WTC11 (cell line): ENCODE measurements around the gene GRAMD1C. TPM values are rescaled to one million over a fixed set of nuclear protein-coding genes. Genes with fewer than 3 reads are reported as not detected.

Experiments used
- ATAC-seq: fragments of 200-7000 bp; cut with Tn5 transposase; 2 replicates; pipeline ENCODE4 v1.10.0; 2021; ENCODE audit warnings: mild to moderate bottlenecking, moderate library complexity
- CTCF ChIA-PET: fragments of 300-600 bp; sonication (Branson Sonifier 250); formaldehyde crosslinking; loops from one replicate; lab custom pipeline; 2021; ENCODE audit warnings: antibody characterized with exemption; lab: Charles Lee
- POLR2A ChIA-PET: fragments of 350-600 bp; sonication (Branson Sonifier 250); formaldehyde crosslinking; loops from one replicate; lab custom pipeline; 2021; ENCODE audit warnings: antibody characterized with exemption; lab: Charles Lee
- DNase-seq: peaks from one replicate; pipeline ENCODE4 v3.0.0; 2021; ENCODE audit warnings: low spot score
- H3K27ac Mint-ChIP-seq: 2 replicates; pipeline ENCODE4 v1.8.0; 2021; ENCODE audit warnings: mixed read lengths
- H3K27me3 Mint-ChIP-seq: 2 replicates; pipeline ENCODE4 v1.8.0; 2021; ENCODE audit warnings: low read depth, mild to moderate bottlenecking, moderate library complexity, mixed read lengths
- H3K36me3 Mint-ChIP-seq: 2 replicates; pipeline ENCODE4 v1.8.0; 2021; ENCODE audit warnings: mixed read lengths
- H3K4me1 Mint-ChIP-seq: 2 replicates; pipeline ENCODE4 v1.8.0; 2022; ENCODE audit warnings: mixed read lengths
- H3K4me3 Mint-ChIP-seq: 2 replicates; pipeline ENCODE4 v1.8.0; 2021; ENCODE audit warnings: mild to moderate bottlenecking, moderate library complexity, mixed read lengths
- H3K9me3 Mint-ChIP-seq: 2 replicates; pipeline ENCODE4 v1.8.0; 2021; ENCODE audit warnings: mixed read lengths
- AFF4 ChIP-seq: sonication (generic); formaldehyde crosslinking; IDR thresholded peaks from 2 replicates; pipeline ENCODE4 v1.8.1; 2023; ENCODE audit warnings: mild to moderate bottlenecking, missing genetic modification reagents, borderline replicate concordance
- E2F1 ChIP-seq: sonication (generic); formaldehyde crosslinking; IDR thresholded peaks from 2 replicates; pipeline ENCODE4 v1.8.0; 2022; ENCODE audit warnings: mild to moderate bottlenecking, missing genetic modification reagents
- ETV6 ChIP-seq: sonication (generic); formaldehyde crosslinking; IDR thresholded peaks from 2 replicates; pipeline ENCODE4 v1.8.1; 2022; ENCODE audit warnings: mild to moderate bottlenecking, missing genetic modification reagents
- JUN ChIP-seq: sonication (generic); formaldehyde crosslinking; IDR thresholded peaks from 2 replicates; pipeline ENCODE4 v1.8.0; 2023; ENCODE audit warnings: mild to moderate bottlenecking, missing genetic modification reagents
- SMAD3 ChIP-seq: sonication (generic); formaldehyde crosslinking; IDR thresholded peaks from 2 replicates; pipeline ENCODE4 v1.8.0; 2022; ENCODE audit warnings: missing genetic modification reagents, mild to moderate bottlenecking, borderline replicate concordance
- TCF7 ChIP-seq: sonication (generic); formaldehyde crosslinking; IDR thresholded peaks from 2 replicates; pipeline ENCODE4 v1.8.0; 2022; ENCODE audit warnings: mild to moderate bottlenecking, low read depth, missing genetic modification reagents, moderate library complexity
- USF1 ChIP-seq: sonication (generic); formaldehyde crosslinking; IDR thresholded peaks from 2 replicates; pipeline ENCODE4 v1.8.0; 2022; ENCODE audit warnings: mild to moderate bottlenecking, missing genetic modification reagents
- ZNF425 ChIP-seq: fragments of 250-450 bp; sonication (Bioruptor Pico); conservative IDR thresholded peaks from 2 replicates; pipeline ENCODE4 v1.9.0; 2021; ENCODE audit warnings: mild to moderate bottlenecking
- ZNF512 ChIP-seq: sonication (generic); formaldehyde crosslinking; IDR thresholded peaks from 2 replicates; pipeline ENCODE4 v1.8.1; 2022; ENCODE audit warnings: missing genetic modification reagents, borderline replicate concordance
- ZNF532 ChIP-seq: fragments of 250-450 bp; sonication (Bioruptor Pico); IDR thresholded peaks from 2 replicates; pipeline ENCODE4 v1.9.0; 2021; ENCODE audit warnings: mild to moderate bottlenecking, borderline replicate concordance
- total RNA-seq: library from RNA; stranded (reverse); gene quantifications from 3 replicates; pipeline ENCODE4 v1.2.3, GENCODE V29; 2021

GRAMD1C gene
- total RNA-seq, 1 experiment from 2014 or later: 2.8 TPM

GRCh38 chr3:113831103-113831355 lies 7.6 kb upstream of the GRAMD1C start:
- ChIA-PET POLR2A (no interaction called here), CTCF (no interaction called here)
- ATAC-seq (no peak), DNase-seq (no peak)
- TF ChIP-seq E2F1: no peak
- Mint-ChIP-seq H3K27me3 (no peaks in the 10 kb centered on the region), H3K4me1 (peaks cover 21% of the 10 kb centered on the region), H3K4me3 (no peak overlapping the region), H3K27ac (no peak overlapping the region), H3K9me3 (no peaks in the 10 kb centered on the region), H3K36me3 (no peaks in the 10 kb centered on the region; the same call in 1 of the 2 replicates)

- H3K27ac Mint-ChIP-seq: no peak overlapping the region
Measured at GRCh38 chr3:113832477-113833164, 6.0 kb upstream of the GRAMD1C start.

More at GRCh38 chr3:113832477-113833164, 6.0 kb upstream of the GRAMD1C start:
- H3K27me3 Mint-ChIP-seq: no peaks in the 10 kb centered on the region
- DNase-seq (no peak), ATAC-seq (no peak)
- H3K36me3 Mint-ChIP-seq: no peaks in the 10 kb centered on the region; the same call in 1 of the 2 replicates
- peaks cover 25% of the 10 kb centered on the region for H3K4me1 Mint-ChIP-seq
- CTCF ChIA-PET: no interaction called here
- POLR2A ChIA-PET: no interaction called here
- no peaks in the 10 kb centered on the region for H3K9me3 Mint-ChIP-seq
- H3K4me3 Mint-ChIP-seq: no peak overlapping the region
- TF ChIP-seq AFF4 (CRISPR knock-in tag) (no peak), TCF7 (no peak), ZNF532 (CRISPR knock-in tag) (no peak), ETV6 (CRISPR knock-in tag) (no peak), JUN (CRISPR knock-in tag) (no peak), USF1 (CRISPR knock-in tag) (no peak), SMAD3 (CRISPR knock-in tag) (no peak), ZNF512 (no peak), ZNF425 (no peak)
- TF ChIP-seq, all 79 proteins: peak for 0
